ENCODE measurements around the gene PLA2R1. TPM values are rescaled to one million over a fixed set of nuclear protein-coding genes. Genes with fewer than 3 reads are reported as not detected.

The PLA2R1 gene
- total RNA-seq, 2 donors from 2014 or later, result 3.2 to 6.7 TPM

- intact Hi-C loops (cut with DNase I), result no loop called here
- Histone ChIP-seq H3K4me1 (no peaks in the 10 kb centered on the region), H3K36me3 (no peaks in the 10 kb centered on the region), H3K9ac (ENCODE audit: low read depth in 2 of 2, low read length in 2 of 2) (no peak overlapping the region), H3K9me3 (no peaks in the 10 kb centered on the region), H3K27me3 (no peaks in the 10 kb centered on the region), H3K4me3 (no peak overlapping the region), H3K27ac (no peak overlapping the region)
- TF ChIP-seq CTCF (IDR thresholded peaks at IDR 0.05), result no peak
- DNase-seq, result no peak
Observed at GRCh38 chr2:160051371-160051800, 11.0 kb downstream of the PLA2R1 start.

- H3K9me3 ChIP-seq, result no peaks in the 10 kb centered on the region
- no peaks in the 10 kb centered on the region for H3K27me3 ChIP-seq
- DNase-seq, result no peak
- no peak overlapping the region for H3K9ac ChIP-seq (ENCODE audit: low read depth in 2 of 2, low read length in 2 of 2)
- no peak overlapping the region for H3K4me3 ChIP-seq
- intact Hi-C loops (cut with DNase I), result no loop called here
- H3K27ac ChIP-seq, result no peak overlapping the region
- no peaks in the 10 kb centered on the region for H3K4me1 ChIP-seq
- H3K36me3 ChIP-seq, result no peaks in the 10 kb centered on the region
- no peak for TF ChIP-seq CTCF (IDR thresholded peaks at IDR 0.05)
Observed at GRCh38 chr2:160050147-160050546, 12.3 kb downstream of the PLA2R1 start.

GRCh38 chr2:160045703-160046210, 16.7 kb downstream of the PLA2R1 start:
- Histone ChIP-seq H3K27ac (no peak overlapping the region), H3K4me3 (no peak overlapping the region), H3K4me1 (no peaks in the 10 kb centered on the region), H3K9ac (ENCODE audit: low read depth in 2 of 2, low read length in 2 of 2) (no peak overlapping the region), H3K36me3 (no peaks in the 10 kb centered on the region), H3K9me3 (no peaks in the 10 kb centered on the region), H3K27me3 (no peaks in the 10 kb centered on the region)
- intact Hi-C loops (cut with DNase I), result no loop called here
- TF ChIP-seq CTCF (IDR thresholded peaks at IDR 0.05), result no peak
- no peak for DNase-seq

GRCh38 chr2:160044728-160045127, 17.7 kb downstream of the PLA2R1 start:
- no peak for TF ChIP-seq CTCF (IDR thresholded peaks at IDR 0.05)
- no peak overlapping the region for H3K9ac ChIP-seq (ENCODE audit: low read depth in 2 of 2, low read length in 2 of 2)
- intact Hi-C loops (cut with DNase I), result no loop called here
- H3K36me3 ChIP-seq, result no peaks in the 10 kb centered on the region
- no peaks in the 10 kb centered on the region for H3K27me3 ChIP-seq
- H3K9me3 ChIP-seq, result no peaks in the 10 kb centered on the region
- DNase-seq, result no peak
- no peak overlapping the region for H3K27ac ChIP-seq
- H3K4me1 ChIP-seq, result no peaks in the 10 kb centered on the region
- H3K4me3 ChIP-seq, result no peak overlapping the region

GRCh38 chr2:160043265-160043664, 19.1 kb downstream of the PLA2R1 start:
- H3K4me1 ChIP-seq, result no peaks in the 10 kb centered on the region
- H3K9me3 ChIP-seq, result no peaks in the 10 kb centered on the region
- DNase-seq, result no peak
- H3K36me3 ChIP-seq, result no peaks in the 10 kb centered on the region
- H3K4me3 ChIP-seq, result no peak overlapping the region
- TF ChIP-seq CTCF (IDR thresholded peaks at IDR 0.05), result no peak
- no peak overlapping the region for H3K27ac ChIP-seq
- no peak overlapping the region for H3K9ac ChIP-seq (ENCODE audit: low read depth in 2 of 2, low read length in 2 of 2)
- intact Hi-C loops (cut with DNase I), result no loop called here
- H3K27me3 ChIP-seq, result no peaks in the 10 kb centered on the region

Data from colonic mucosa (tissue), 4 donors.